Urinary bladder (tissue), 4 donors: ENCODE measurements around the gene NPS. TPM values are rescaled to one million over a fixed set of nuclear protein-coding genes. Genes with fewer than 3 reads are reported as not detected.

Experiments used
- DNase-seq: peaks from one replicate; pipeline ENCODE4 v3.0.0-alpha.2; 2015; ENCODE audit errors: extremely low spot score
- H3K27ac ChIP-seq: one replicate; pipeline ENCODE4 v1.5.1; 2013; ENCODE audit warnings: low read depth, mild to moderate bottlenecking, moderate library complexity
- H3K36me3 ChIP-seq: one replicate; pipeline ENCODE4 v1.6.1; 2013; ENCODE audit warnings: mild to moderate bottlenecking, moderate library complexity; ENCODE audit not compliant: insufficient read depth
- H3K4me1 ChIP-seq: one replicate; pipeline ENCODE4 v1.6.1; 2013; ENCODE audit warnings: mild to moderate bottlenecking, moderate library complexity; ENCODE audit not compliant: insufficient read depth
- H3K4me3 ChIP-seq: one replicate; pipeline ENCODE4 v1.5.1; 2013; ENCODE audit warnings: low read depth, low read length
- WGBS: extraction: QIAGEN DNeasy Blood & Tissue Kit; methylation state at CpG from one replicate; pipeline ENCODE4 v1.1.7; 2013; 5-methylcytosine and 5-hydroxymethylcytosine counted together
- polyA plus RNA-seq: library from polyadenylated mRNA; stranded (reverse); fragments of 200-250 nt; gene quantifications from one replicate; pipeline ENCODE4 v1.2.3, GENCODE V29; 2013
- total RNA-seq: library from RNA; depleted of rRNA; stranded (reverse); fragments of >200 nt; gene quantifications from one replicate; pipeline ENCODE4 v1.2.3, GENCODE V29; 2014
- donor health status: healthy with polysubstance abuse.
- donor health status: healthy.

Gene NPS
- total and polyA plus RNA-seq, 2 donors, result not detected

GRCh38 chr10:127534496-127534895 lies 14.6 kb upstream of the NPS start:
- WGBS, result 91% methylated on average over 1 of the region's 1 CpG
- Histone ChIP-seq H3K27ac (no peak overlapping the region), H3K4me3 (no peak overlapping the region), H3K36me3 (no peaks in the 10 kb centered on the region), H3K4me1 (no peaks in the 10 kb centered on the region)
- DNase-seq, result no peak

- Histone ChIP-seq H3K4me3 (no peak overlapping the region), H3K4me1 (no peaks in the 10 kb centered on the region), H3K27ac (no peak overlapping the region), H3K36me3 (no peaks in the 10 kb centered on the region)
- DNase-seq, result no peak
- WGBS, result 55% methylated on average over 8 of the region's 8 CpGs
Measured at GRCh38 chr10:127535802-127536515, 13.2 kb upstream of the NPS start.

GRCh38 chr10:127536972-127537760 lies 11.9 kb upstream of the NPS start:
- Histone ChIP-seq H3K4me3 (no peak overlapping the region), H3K4me1 (no peaks in the 10 kb centered on the region), H3K36me3 (no peaks in the 10 kb centered on the region), H3K27ac (no peak overlapping the region)
- WGBS, result 73% methylated on average over 21 of the region's 21 CpGs
- no peak for DNase-seq

GRCh38 chr10:127537924-127538323 lies 11.2 kb upstream of the NPS start:
- DNase-seq, result no peak
- WGBS, result 71% methylated on average over 8 of the region's 8 CpGs
- Histone ChIP-seq H3K27ac (no peak overlapping the region), H3K4me3 (no peak overlapping the region), H3K4me1 (no peaks in the 10 kb centered on the region), H3K36me3 (no peaks in the 10 kb centered on the region)

- H3K36me3 ChIP-seq, result no peaks in the 10 kb centered on the region
- 75% methylated on average over 3 of the region's 3 CpGs for WGBS
- no peak for DNase-seq
- H3K4me3 ChIP-seq, result no peak overlapping the region
- H3K27ac ChIP-seq, result no peak overlapping the region
- H3K4me1 ChIP-seq, result no peaks in the 10 kb centered on the region
Measured at GRCh38 chr10:127548022-127548421, 1.1 kb upstream of the NPS start.

DNA sequence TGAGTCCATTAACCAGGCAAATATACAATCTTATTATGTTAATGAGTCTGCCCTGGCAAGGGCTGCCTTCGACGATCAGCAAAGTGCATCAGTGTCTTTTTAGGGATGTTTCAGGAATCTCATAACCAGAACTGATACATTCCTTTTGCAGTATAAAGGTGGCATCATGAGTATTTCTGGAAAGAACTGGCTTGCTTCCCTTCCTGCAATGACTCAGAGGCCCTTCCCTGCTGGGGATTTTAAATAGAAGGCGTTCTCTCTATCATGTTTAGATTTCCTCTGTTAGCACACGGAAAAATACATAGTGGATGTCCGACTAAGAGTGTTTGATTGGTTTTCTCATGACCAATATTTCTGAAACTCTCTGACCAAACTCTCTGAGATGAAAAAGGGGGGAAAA lies 1.8 kb downstream of the NPS start:
- H3K4me3 ChIP-seq, result no peak overlapping the region
- no peaks in the 10 kb centered on the region for H3K36me3 ChIP-seq
- no peaks in the 10 kb centered on the region for H3K4me1 ChIP-seq
- 56% methylated on average over 5 of the region's 5 CpGs for WGBS
- DNase-seq, result no peak
- no peak overlapping the region for H3K27ac ChIP-seq

GRCh38 chr10:127552446-127552845 lies 3.3 kb downstream of the NPS start:
- H3K36me3 ChIP-seq, result no peaks in the 10 kb centered on the region
- H3K4me1 ChIP-seq, result no peaks in the 10 kb centered on the region
- no peak overlapping the region for H3K4me3 ChIP-seq
- H3K27ac ChIP-seq, result no peak overlapping the region
- DNase-seq, result no peak
- 57% methylated on average over 4 of the region's 4 CpGs for WGBS

- Histone ChIP-seq H3K4me3 (no peak overlapping the region), H3K4me1 (no peaks in the 10 kb centered on the region), H3K36me3 (no peaks in the 10 kb centered on the region), H3K27ac (no peak overlapping the region)
- WGBS, result 83% methylated on average over 7 of the region's 7 CpGs
- no peak for DNase-seq
Measured at GRCh38 chr10:127553417-127553816, 4.3 kb downstream of the NPS start.

- H3K4me1 ChIP-seq, result no peaks in the 10 kb centered on the region
- DNase-seq, result peak; percentile 17
- H3K36me3 ChIP-seq, result no peaks in the 10 kb centered on the region
- H3K27ac ChIP-seq, result no peak overlapping the region
- 4% methylated on average over 11 of the region's 11 CpGs for WGBS
- no peak overlapping the region for H3K4me3 ChIP-seq
Measured at GRCh38 chr10:127556916-127557315, 7.8 kb downstream of the NPS start.

- WGBS, result 60% methylated on average over 8 of the region's 8 CpGs
- H3K4me1 ChIP-seq, result no peaks in the 10 kb centered on the region
- H3K27ac ChIP-seq, result no peak overlapping the region
- no peak overlapping the region for H3K4me3 ChIP-seq
- no peak for DNase-seq
- no peaks in the 10 kb centered on the region for H3K36me3 ChIP-seq
Measured at GRCh38 chr10:127561647-127562046, 12.5 kb downstream of the NPS start.

GRCh38 chr10:127563718-127564553 lies 14.8 kb downstream of the NPS start:
- Histone ChIP-seq H3K4me1 (no peaks in the 10 kb centered on the region), H3K4me3 (no peak overlapping the region), H3K27ac (no peak overlapping the region), H3K36me3 (no peaks in the 10 kb centered on the region)
- 63% methylated on average over 10 of the region's 10 CpGs for WGBS
- DNase-seq, result no peak

GRCh38 chr10:127564644-127565043 lies 15.5 kb downstream of the NPS start:
- no peaks in the 10 kb centered on the region for H3K36me3 ChIP-seq
- H3K4me1 ChIP-seq, result no peaks in the 10 kb centered on the region
- WGBS, result 81% methylated on average over 4 of the region's 4 CpGs
- no peak for DNase-seq
- no peak overlapping the region for H3K4me3 ChIP-seq
- no peak overlapping the region for H3K27ac ChIP-seq

GRCh38 chr10:127565583-127565982 lies 16.5 kb downstream of the NPS start:
- DNase-seq, result no peak
- Histone ChIP-seq H3K4me1 (no peaks in the 10 kb centered on the region), H3K4me3 (no peak overlapping the region), H3K36me3 (no peaks in the 10 kb centered on the region), H3K27ac (no peak overlapping the region)
- WGBS, result 64% methylated on average over 4 of the region's 4 CpGs
